ENCODE data around the gene SUSD6.
A peak's percentile ranks its signal among the peaks of the same experiment; 100 is the strongest.
"Not testable (repeated sequence)": the region's sequence is repeated elsewhere in the genome, so short reads cannot be mapped to it uniquely, and the experiment has no call there.

SUSD6 gene

GRCh38 chr14:69593018-69593677 lies 18.2 kb upstream of the SUSD6 start:
- DNase-seq, result no peak

- no peak for DNase-seq
Measured at GRCh38 chr14:69594846-69595245, 16.6 kb upstream of the SUSD6 start.

- DNase-seq, result no peak
Measured at GRCh38 chr14:69595336-69595735, 16.1 kb upstream of the SUSD6 start.

GRCh38 chr14:69599431-69599830 lies 12.0 kb upstream of the SUSD6 start:
- DNase-seq, result not testable (repeated sequence)

GRCh38 chr14:69600304-69600891 lies 11.0 kb upstream of the SUSD6 start:
- no peak for DNase-seq

- DNase-seq, result no peak
Measured at GRCh38 chr14:69605738-69606137, 5.7 kb upstream of the SUSD6 start.

GRCh38 chr14:69606258-69607184 lies 4.9 kb upstream of the SUSD6 start:
- no peak for DNase-seq

GRCh38 chr14:69610020-69610873 lies 1.1 kb upstream of the SUSD6 start:
- DNase-seq, result no peak

- peak in 1 of 5 experiments; percentile 52 for DNase-seq
Measured at GRCh38 chr14:69610874-69611171, 573 bp upstream of the SUSD6 start.

GRCh38 chr14:69612014-69612782 lies 802 bp downstream of the SUSD6 start:
- DNase-seq, result peak; percentile 14 to 74 (median 41)

- no peak for DNase-seq
Measured at GRCh38 chr14:69612783-69613130, 1.4 kb downstream of the SUSD6 start.

- DNase-seq, result no peak
Measured at GRCh38 chr14:69613312-69614073, 2.1 kb downstream of the SUSD6 start.

- no peak for DNase-seq
Measured at GRCh38 chr14:69614592-69614991, 3.2 kb downstream of the SUSD6 start.

- no peak for DNase-seq
Measured at GRCh38 chr14:69615121-69615495, 3.7 kb downstream of the SUSD6 start.

- DNase-seq, result peak in 2 of 5 experiments; percentile 58 to 82
Measured at GRCh38 chr14:69615496-69616407, 4.4 kb downstream of the SUSD6 start.

- no peak for DNase-seq
Measured at GRCh38 chr14:69616408-69616773, 5.0 kb downstream of the SUSD6 start.

- DNase-seq, result no peak
Measured at GRCh38 chr14:69617796-69618195, 6.4 kb downstream of the SUSD6 start.

GRCh38 chr14:69619012-69619411 lies 7.6 kb downstream of the SUSD6 start:
- DNase-seq, result no peak

GRCh38 chr14:69620211-69620611 lies 8.8 kb downstream of the SUSD6 start:
- DNase-seq, result peak in 1 of 5 experiments; percentile 58

- DNase-seq, result no peak
Measured at GRCh38 chr14:69620981-69621380, 9.6 kb downstream of the SUSD6 start.

All from T-helper 2 cell (primary cell).